ENCODE data around the gene ABHD12.
"Not testable (repeated sequence)": the region's sequence is repeated elsewhere in the genome, so short reads cannot be mapped to it uniquely, and the experiment has no call there.

The ABHD12 gene

DNA sequence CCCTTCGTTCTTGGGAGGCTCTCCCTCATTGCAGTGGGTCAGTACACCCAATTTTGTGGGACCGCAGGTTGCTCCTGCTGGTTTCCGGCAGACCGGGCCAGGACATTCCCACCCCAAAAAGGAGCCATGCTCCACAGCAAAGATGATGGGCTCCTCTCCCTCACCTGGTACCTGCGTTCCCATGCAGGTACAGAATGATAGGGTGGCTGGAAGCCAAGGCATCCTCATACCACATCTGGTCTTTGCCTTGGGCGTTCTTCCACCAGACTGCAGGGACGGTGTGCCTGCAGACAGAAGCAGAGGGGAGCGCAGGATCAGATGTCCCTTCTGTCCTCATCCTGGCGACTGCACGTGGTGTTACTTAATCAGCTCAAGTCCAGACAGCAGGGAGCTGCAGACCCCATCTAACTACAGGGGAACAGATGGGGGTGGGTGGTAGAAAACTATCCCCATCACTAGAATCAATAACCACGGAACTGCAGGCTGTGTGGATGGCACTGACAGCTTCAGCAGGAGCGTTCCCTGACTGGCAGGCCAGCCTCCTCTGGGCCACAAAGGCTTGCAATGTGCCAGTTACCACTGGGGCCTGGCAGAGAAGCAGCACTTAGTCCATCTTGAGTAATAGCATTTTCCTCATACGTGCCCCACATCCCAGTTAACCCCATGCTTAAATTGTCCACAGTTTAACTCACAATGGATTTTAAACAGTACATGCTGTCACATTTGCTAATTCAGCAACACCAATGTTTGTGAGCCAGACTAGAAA is 70.4 kb downstream of the ABHD12 start:
- DNase-seq = no peak

DNA sequence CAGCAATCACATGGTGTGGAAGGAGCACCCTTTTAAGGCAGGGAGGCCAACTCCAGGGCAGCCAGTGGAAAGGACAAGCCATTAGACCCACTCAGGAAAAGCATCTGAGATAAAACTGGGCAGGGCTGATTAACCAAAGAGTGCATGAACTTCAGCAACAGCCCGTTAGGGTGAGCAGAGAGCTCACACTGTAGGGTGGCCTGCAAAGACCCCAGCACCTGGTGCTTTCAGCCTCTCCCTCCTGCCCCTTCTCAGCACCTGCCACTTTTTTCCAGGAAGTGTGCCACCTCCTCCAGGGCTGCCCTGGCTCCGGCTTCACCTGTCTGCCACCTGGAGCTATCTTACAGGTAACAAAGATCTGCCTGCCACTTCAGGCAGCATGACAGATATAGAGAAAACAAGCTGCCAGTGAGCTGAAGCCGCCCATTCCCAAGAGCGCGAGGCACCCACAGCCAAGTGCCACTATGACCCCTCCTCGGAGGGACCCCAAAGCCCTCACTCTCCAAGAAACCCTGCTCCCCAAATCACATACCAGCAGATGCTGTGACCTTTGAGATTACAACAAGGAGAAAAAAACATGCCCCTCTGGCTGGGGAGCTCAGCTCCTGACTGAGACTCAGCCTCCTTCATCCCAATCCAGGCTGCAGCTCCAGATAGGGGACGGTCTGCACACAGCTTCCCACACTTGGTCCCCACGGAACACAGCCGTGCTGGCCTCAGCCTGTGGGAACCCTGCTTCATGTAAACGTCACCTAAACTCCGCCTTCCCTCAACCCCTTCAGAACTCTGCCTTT is 71.2 kb downstream of the ABHD12 start:
- DNase-seq = peak; percentile 37 to 39

DNA sequence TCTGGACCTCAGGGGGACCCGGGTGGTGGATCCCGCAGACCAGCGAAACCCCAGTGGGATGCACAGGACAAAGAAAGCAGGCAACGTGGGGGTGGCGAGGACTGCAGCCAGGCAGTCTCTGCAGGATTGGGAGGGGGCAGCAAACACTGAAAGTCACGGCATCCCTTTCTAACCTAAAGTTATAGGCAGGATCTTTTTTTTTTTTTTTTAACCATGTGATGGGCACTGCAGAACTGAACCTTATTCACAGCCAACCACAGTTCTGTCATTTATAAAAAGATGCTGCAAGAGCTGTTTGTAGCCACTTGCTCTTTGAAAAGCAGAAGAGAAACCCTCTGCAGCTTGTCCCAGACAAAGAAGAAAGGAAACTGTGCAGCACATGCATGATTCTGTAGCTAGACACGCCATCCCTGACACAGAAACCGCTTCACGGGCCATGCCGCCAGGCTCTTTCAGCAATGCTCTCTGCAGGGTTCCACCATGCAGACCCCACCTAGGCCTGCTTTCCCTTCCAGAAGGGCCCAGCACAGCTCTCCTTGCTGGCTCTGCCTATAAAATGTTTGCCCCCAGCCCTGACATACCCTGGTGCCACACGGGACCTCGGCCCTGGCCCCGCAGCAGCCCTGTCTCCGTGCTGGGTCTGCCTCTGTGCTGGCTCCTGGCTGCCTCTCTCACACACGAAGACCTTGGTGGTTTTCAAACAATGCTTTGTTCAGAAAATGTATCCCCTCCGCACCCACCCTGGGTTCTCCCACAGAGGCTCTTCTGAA is 72.0 kb downstream of the ABHD12 start:
- DNase-seq = no peak

DNA sequence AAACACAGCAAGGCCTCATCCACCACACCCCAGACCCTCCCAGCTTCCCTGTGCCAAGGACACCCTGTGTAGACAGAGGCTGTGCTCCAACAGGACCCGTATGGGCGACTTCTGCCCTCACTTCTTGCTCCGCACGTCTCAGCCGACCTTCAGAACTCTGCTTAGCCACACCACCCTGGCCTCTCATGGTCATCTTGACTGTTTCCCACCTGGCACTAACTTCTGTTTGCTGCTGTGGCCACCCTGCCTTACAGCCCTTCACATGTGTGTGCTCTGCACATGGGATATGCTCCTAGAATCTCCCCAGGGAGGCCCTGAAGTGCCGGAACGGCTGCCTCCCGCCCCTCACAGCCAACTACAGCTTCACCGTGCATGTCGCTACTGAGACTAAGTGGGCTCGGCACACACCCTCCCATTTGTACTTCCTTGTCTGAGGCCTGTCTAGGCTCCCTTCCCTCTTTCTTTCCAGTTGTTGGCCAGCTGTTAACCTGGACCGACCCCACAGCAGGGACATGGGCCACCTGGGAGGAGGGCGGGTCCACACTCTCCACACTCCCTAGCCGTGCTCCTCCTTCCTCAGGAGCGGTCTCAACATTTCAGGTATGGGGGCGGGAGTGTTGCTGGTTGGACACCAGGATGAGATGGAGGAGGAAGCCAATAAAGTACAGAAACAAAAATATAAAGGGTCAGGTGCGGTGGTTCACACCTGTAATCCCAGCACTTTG is 73.1 kb downstream of the ABHD12 start:
- peak; percentile 26 to 55 for DNase-seq

DNA sequence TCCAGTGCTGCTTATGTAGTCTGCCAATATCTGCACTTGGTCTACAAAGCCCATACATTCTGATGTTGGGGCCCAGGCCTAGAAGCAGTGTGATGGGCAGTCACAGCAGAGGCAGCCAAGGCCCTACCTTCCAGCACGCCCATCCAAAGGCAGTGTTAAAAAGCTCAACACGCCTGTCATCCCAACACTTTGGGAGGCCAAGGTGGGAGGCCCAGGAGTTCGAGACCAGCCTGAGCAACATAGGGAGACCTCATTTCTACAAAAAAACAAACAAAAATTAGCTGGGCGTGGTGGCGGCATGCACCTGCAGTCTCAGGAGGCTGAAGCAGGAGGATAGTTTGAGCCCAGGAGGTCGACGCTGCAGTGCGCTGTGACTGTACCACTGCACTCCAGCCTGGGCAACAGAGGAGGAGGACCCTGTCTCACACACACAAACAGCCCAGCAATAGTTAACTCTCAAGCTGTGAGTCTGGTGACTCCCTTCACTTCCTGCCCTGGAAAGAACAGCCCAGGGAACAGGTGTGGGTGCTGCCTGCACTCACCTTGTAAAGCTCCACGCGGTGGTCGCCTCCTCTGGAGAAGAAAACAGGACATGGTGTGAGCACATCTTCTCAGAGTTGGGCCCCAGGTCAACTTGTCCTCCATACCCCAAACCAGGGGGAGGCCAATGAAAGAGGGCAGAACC is 74.0 kb downstream of the ABHD12 start:
- DNase-seq = no peak

DNA sequence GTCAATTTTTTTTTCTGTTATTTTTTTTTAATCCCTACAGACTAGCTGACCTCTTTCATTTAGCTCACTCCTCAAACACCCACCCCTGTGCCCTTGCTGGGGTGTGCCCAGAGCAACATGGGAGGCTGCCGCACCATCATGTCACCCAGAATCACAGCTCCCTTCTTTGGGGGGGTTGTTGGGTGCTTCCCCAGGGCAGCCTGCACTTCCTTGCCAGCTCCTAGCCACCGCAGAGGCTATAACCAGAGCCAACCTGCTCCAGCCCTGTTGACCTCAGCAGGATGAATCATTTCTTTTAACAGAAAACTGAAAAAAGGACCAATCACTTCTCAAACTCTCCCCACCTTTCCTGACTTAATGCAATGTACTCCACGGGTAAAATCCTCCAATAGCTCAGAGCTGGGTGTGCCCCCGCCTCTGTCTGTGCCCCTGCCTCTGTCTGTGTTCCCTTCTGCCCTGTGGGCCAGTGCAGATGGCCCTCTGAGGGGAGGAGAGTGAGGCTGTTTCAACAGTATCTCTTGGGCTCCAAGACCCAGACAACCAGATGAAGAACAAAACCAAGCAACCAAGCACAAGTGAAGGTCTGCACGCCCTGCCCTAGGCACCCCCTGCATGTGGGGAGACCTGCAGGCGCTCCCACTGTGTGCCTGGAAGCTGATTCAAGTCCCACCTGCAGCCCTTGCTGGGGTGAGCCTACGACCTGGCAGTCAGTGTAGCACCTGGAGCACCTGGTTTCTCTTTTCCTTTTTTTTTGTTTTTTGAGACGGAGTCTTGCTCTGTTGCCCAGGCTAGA is 75.0 kb downstream of the ABHD12 start:
- no peak for DNase-seq

DNA sequence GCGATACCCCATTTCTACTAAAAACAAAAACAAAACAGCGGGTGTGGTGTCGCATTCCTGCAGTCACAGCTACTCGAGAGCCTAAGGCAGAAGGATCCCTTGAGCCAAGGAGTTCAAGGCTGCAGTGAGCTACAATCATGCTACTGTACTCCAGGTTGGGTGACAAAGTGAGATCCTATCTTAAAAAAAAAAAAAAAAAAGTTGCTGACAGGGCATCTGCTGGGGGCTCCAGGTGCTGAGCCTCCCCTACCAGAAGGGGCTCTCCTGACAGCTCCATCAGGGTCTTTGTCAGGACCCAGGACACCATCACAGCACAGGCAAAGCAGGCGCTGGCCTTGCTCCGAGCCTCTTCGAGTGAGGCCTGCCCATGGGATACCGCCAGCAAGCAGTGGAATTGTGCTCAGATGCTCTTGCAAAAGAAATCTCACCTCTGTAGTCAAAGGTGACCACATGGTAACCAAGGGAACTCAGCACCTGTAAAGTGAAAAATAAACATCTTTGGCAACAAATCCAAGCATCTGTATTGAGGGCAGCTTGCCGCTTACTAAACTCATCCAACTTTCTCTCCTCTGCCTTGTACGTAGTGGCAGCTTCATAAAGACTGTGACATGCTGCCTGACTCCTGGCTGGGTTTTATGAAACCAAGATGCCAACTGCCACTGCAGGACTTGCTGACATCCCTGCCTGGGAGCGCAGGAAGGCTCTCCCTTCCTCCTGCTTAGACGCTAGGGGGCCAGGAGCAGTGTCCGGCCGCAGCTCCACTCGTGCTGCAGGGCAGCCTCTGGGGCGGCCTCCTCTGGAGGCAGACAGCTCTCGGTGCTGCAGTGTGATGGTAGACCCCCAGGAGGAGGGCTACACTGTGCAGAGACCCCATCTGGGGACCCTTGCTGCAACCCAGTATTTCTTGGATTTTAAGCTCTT is 75.9 kb downstream of the ABHD12 start:
- DNase-seq = no peak

DNA sequence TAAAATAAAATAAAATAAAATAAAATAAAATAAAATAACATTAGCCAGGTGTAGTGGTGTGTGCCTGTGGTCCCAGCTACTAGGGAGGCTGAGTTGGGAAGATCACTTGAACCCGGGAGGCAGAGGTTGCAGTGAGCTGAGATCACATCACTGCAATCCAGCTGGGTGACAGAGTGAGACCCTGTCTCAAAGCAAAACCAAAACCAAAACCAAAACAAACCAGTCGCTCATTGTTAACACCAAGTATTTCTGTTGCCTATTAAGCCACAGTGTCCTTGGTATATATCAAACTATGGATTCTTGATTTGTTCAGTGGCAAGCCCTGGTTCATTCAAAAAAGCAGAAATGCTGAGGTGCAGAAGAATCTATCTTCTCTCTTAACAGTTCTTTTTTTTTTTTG is 77.0 kb downstream of the ABHD12 start:
- DNase-seq = no peak

DNA sequence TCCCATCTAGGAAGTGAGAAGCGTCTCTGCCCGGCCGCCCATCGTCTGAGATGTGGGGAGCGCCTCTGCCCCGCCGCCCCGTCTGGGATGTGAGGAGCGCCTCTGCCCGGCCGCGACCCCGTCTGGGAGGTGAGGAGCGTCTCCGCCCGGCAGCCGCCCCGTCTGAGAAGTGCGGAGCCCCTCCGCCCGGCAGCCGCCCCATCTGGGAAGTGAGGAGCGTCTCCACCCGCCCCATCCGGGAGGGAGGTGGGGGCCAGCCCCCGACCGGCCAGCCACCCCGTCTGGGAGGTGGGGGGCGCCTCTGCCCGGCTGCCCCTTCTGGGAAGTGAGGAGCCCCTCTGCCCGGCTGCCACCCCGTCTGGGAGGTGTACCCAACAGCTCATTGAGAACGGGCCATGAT is 77.9 kb downstream of the ABHD12 start:
- not testable (repeated sequence) for DNase-seq

DNA sequence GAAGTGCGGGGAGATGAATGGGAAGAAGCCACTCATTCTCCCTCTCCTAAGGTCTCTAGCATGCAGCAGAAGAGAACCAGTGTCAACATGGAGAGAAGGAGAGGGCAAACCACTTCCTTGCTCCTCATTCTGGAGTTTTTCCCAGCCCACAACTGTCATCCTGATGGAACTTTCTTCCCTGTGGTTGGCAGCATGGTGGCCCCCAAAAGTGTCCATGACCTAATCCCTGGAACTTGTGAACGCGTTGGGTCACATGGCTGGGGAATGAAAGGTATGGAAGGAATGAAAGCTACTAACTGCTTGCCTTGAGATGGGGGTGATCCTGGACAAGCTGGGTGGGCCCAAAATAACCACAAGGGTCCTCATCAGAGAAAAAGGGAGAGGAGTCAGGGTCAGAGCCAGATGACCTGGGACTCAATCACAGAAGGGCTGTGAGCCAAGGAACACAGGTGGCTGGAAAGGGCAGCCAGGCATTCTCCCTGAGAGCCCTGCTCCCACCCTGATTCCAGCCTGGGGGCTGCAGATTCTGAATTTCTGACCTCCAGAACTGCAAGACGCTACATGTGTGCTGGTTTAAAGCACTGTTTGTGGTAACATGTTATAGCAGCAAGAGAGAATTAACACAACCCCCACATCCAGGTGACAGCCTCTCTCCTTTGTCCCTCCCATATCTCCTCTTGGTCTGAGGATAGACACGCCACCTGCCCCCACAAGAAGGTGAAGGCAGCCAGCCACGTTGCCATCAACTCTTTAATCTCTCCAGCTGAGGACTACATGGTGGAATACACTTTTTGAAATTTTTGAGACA is 79.5 kb downstream of the ABHD12 start:
- DNase-seq = no peak

DNA sequence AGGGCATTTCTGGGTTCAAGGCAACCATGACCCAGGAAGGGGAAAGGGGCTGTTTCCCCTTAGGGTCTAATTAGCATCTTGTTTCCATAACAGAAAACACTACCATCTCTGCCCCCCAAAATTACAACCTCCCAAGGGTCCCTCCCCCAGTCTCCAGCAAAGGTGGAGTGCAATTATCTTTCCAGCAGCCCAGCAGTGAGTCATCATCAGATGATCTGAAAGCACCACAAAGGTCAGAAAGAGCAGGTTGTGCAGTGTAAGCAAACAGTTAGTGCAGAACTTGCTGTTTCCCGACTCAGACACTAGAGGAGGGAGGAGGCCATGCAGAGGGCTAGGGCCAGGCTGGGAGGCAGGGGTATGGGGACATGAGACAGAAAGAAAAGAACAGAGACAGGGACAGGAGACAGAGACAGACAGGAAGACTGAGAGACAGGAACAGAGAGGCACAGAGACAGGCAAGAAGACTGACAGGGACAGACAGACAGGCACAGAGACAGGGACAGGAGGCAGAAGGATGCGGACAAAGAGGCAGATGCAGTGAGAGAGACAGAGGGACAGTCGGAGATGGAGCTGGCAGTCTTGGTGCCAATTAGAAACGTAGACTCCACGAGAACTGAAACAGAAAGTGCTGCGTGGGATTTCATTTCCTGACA is 80.2 kb downstream of the ABHD12 start:
- no peak for DNase-seq

DNA sequence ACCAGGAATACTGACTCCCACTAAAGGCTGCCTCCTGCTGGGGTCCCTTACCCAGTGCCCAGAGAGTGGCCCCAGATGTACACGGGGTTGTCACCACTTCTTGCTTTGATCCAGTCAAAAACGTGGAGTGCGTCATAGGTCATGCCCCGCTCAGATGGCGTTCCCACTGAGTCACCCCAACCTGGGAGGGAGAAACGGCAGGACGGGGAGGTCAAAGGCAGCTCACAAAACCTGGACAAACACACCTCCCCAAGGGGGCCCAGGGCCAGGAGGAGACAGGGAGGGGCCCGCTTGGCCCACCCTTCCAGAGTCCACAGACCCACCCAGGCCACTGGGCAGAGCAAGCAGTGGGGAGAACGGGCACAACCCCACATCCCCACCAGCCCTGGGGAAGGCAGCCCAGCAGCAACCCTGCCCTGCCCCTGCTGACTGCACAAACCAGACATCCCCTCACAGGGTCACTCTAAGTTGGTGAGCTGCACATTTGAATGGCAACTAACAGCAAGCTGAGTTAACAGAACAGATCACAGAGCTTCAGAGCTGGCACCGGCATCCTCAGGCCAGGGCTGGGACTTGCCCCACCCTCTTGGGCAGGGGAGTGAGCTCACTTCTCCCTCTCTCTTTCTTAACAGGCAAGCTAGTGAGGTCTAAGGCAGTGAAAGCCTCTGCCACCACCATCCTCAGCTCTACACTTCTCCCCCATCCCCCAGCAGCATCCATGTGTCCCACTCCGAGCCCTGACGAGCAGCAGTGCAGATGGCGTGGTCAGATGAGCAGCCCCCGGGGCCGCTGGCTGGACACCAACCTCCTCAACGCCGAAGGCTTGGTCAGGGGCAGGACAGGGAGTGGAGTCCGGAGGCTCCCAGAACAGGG is 81.0 kb downstream of the ABHD12 start:
- no peak for DNase-seq

DNA sequence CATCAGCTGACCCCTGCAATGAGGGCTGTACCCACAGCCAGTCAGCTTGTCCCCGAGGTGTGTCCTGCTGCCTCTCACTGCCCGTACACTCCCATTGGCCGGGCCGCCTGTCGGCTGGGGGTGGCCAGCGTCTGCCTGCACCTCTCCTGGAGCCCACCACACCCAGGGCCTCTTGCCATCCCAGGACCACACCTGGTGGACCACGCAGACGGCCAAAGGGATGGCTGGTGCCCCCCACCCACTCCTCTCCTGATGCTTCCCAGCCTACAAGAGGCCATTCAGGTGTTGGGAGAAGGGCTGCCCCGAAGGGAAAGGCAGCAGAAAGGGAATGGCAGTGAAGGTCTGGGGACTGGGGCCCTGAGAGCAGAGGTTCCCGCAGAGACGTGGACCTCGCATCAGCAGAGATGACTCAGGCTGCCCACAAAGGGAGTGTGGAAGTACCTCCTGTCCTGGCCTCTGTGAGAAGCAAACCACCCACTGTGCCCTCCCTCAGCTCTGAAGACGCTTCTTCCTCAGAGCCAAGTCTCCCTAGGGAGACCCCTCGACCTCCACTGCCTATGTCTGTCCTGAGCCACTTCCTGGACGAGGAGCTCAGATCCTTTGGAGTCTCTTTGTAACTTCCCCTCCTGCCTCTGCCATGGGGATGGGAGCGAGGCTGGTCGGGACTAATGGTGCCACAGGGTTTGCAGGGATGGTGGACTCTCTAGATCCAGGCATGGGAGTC is 81.8 kb downstream of the ABHD12 start:
- no peak for DNase-seq

DNA sequence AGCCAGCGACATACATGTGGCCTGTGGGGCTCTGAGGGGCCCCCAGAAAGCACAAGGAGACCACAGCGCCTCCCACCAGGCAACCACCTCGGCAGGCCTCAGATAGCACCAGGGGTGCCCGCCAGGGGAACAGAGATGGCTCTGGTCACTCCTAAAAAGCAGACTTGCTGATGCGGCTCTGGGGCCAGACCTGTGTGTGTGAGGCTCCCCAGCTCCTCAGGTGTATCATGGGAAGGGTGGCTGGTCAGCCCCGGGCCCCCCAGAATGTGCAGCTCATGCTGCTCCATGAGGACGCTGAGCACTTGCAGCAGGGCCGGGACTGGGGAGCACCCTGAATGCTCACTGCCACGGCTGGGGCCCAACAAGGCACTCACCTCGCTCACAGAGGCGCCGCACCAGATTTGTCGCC is 82.5 kb downstream of the ABHD12 start:
- DNase-seq = no peak

DNA sequence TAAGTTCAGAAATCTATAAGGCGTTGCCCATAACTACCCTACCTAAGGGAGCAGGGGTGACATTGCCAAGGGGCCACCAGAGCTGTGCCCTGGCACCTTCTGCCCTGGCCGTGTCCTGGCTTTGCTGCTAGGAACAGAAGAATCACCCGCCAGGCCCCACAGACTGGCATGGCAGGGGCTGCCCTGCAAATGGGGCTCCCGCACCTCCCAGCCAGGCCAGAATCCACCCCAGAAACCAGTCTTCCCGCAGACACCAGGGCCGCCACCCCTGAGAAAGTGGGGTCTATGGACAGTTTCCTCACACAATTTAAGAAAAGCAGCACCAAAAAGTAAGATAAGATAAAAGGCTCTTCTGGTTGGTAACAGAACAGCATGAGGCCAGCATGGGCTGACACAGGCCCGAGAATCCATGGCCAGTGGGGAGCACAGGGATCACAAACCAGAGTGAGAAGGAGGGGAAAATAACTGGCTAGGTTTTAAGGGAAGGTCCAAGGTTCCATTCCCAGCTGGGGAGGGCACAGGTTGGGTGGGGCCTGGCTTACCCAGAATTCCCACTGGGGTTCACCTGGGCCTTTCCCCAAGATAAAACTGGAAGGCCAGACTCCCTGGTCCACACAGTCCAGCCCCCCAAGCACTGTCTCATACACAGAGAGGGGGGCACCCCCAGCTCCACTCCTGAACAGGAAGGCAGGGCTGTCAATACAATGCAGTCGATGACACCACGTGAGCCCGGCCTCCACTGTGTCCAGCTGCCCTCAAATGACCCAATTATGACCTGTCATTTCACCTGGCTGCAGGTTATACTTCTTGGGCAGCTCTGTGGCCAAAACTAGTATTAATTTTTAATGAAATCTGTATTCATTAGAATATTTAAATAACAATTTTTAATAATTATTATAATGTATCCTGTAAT is 83.4 kb downstream of the ABHD12 start:
- DNase-seq = no peak

DNA sequence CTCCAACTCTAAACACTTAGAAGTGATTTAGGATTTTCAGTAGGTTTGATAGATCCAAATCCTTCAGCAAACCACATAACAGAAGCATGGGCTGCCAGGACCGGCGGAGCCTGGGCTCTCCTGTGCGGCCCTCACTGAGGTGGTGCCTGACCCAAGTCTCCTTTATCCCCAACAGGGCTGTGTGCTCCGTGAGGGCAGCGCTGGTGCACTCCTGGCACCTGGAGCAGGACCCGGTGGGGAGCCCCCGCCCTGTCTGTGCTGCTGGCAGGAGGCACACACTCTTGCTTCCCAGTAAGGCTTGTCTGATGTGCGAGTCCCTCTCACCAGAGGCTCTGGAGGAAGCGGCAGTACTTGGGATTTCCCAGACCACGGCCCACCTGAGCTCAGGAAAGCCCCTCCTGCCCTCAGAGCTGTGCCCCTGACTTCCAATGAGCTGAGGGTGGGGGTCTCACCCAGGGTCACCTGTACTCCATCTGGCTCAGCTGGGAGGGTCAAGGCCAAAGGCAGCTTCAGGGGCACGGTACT is 86.5 kb downstream of the ABHD12 start:
- no peak for DNase-seq
